LNCaP clone FGC (cell line): Measurements from ENCODE around the gene ZMIZ1.

ENCODE experiments used
- DNase-seq: peaks from one replicate; pipeline ENCODE4 v3.0.0-alpha.2; 2011; ENCODE audit warnings: low read depth
- H3K4me3 ChIP-seq: 2 replicates; pipeline ENCODE4 v1.5.1; 2011; ENCODE audit warnings: mild to moderate bottlenecking, low read depth, low read length, control low read depth
- CTCF ChIP-seq: IDR thresholded peaks from 2 replicates; pipeline ENCODE4 v1.5.1; 2012; ENCODE audit warnings: mild to moderate bottlenecking; ENCODE audit not compliant: control insufficient read depth, insufficient read depth; ENCODE audit errors: extremely low read depth

Gene ZMIZ1

GRCh38 chr10:79156334-79157274 lies 87.8 kb downstream of the ZMIZ1 start:
- no peak overlapping the region for H3K4me3 ChIP-seq
- no peak for DNase-seq
- no peak for TF ChIP-seq CTCF

GRCh38 chr10:79158004-79158340 lies 89.2 kb downstream of the ZMIZ1 start:
- TF ChIP-seq CTCF = no peak
- DNase-seq = no peak
- H3K4me3 ChIP-seq = no peak overlapping the region

- TF ChIP-seq CTCF = no peak
- no peak overlapping the region for H3K4me3 ChIP-seq
- no peak for DNase-seq
These were observed 89.8 kb downstream of the ZMIZ1 start for GRCh38 chr10:79158402-79159097.

GRCh38 chr10:79159141-79159651 lies 90.4 kb downstream of the ZMIZ1 start:
- no peak for TF ChIP-seq CTCF
- DNase-seq = no peak
- H3K4me3 ChIP-seq = no peak overlapping the region

GRCh38 chr10:79159785-79160184 lies 91.0 kb downstream of the ZMIZ1 start:
- DNase-seq = no peak
- TF ChIP-seq CTCF = no peak
- H3K4me3 ChIP-seq = no peak overlapping the region

GRCh38 chr10:79160191-79160590 lies 91.4 kb downstream of the ZMIZ1 start:
- DNase-seq = no peak
- no peak for TF ChIP-seq CTCF

More at GRCh38 chr10:79160191-79160590, 91.4 kb downstream of the ZMIZ1 start:
- no peak overlapping the region for H3K4me3 ChIP-seq
